HL-60 (cell line): ENCODE measurements around the gene FAM72D.
"Not testable (repeated sequence)": the region's sequence is repeated elsewhere in the genome, so short reads cannot be mapped to it uniquely, and the experiment has no call there.

Experiments used
- GABPA ChIP-seq: IDR thresholded peaks from 2 replicates; pipeline ENCODE4 v1.6.1; 2012; ENCODE audit warnings: low read depth
- POLR2AphosphoS5 ChIP-seq: IDR thresholded peaks from 2 replicates; pipeline ENCODE4 v1.6.1; 2012; ENCODE audit warnings: low read depth
- SPI1 ChIP-seq: IDR thresholded peaks from 2 replicates; pipeline ENCODE4 v1.6.1; 2012; ENCODE audit warnings: low read depth, mild to moderate bottlenecking, borderline replicate concordance
- TF ChIP-seq, protein P1 (sequence below): IDR thresholded peaks from one replicate; pipeline ENCODE4 v1.5.1; 2011; ENCODE audit warnings: low read length, control low read depth, inconsistent platforms; ENCODE audit not compliant: insufficient read depth
- TF ChIP-seq, protein P2 (sequence below): IDR thresholded peaks from 2 replicates; pipeline ENCODE4 v1.6.1; 2012; ENCODE audit warnings: low read depth; ENCODE audit not compliant: insufficient replicate concordance

DNA sequence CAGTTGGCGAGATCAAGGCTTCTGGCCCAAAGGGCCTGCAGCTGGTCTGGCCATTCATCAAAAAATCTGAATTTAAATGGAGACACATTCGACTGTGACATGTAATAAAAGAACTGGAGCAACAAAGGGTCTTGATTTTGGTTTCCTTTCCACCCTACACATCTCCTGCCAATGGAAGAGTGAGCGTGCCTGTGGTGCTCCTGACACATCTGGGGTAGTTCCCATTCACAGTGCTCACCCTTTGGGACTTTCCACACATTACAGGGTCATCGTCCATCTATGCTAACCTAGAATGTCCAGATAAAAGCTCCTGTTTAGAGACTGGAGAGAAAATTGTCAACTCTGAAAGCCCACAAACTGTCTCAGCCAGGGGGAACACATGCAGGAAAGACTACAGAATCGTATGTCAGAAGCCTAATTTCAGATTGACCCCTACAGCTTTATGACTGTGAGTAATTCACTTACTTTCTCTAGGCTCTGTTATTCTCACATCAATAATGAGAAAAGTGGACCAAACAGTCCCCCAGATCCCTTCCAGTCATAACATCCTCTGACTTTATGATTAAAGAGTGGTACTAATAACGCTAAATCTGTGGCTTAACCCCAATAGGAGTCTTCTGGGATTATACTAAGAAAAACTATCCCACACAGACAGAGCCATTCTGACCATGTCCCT is 47.5 kb upstream of the FAM72D start:
- not testable (repeated sequence) for TF ChIP-seq POLR2AphosphoS5, SPI1, GABPA
- TF ChIP-seq, protein P1, sequence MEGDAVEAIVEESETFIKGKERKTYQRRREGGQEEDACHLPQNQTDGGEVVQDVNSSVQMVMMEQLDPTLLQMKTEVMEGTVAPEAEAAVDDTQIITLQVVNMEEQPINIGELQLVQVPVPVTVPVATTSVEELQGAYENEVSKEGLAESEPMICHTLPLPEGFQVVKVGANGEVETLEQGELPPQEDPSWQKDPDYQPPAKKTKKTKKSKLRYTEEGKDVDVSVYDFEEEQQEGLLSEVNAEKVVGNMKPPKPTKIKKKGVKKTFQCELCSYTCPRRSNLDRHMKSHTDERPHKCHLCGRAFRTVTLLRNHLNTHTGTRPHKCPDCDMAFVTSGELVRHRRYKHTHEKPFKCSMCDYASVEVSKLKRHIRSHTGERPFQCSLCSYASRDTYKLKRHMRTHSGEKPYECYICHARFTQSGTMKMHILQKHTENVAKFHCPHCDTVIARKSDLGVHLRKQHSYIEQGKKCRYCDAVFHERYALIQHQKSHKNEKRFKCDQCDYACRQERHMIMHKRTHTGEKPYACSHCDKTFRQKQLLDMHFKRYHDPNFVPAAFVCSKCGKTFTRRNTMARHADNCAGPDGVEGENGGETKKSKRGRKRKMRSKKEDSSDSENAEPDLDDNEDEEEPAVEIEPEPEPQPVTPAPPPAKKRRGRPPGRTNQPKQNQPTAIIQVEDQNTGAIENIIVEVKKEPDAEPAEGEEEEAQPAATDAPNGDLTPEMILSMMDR = not testable (repeated sequence)
- TF ChIP-seq, protein P2, sequence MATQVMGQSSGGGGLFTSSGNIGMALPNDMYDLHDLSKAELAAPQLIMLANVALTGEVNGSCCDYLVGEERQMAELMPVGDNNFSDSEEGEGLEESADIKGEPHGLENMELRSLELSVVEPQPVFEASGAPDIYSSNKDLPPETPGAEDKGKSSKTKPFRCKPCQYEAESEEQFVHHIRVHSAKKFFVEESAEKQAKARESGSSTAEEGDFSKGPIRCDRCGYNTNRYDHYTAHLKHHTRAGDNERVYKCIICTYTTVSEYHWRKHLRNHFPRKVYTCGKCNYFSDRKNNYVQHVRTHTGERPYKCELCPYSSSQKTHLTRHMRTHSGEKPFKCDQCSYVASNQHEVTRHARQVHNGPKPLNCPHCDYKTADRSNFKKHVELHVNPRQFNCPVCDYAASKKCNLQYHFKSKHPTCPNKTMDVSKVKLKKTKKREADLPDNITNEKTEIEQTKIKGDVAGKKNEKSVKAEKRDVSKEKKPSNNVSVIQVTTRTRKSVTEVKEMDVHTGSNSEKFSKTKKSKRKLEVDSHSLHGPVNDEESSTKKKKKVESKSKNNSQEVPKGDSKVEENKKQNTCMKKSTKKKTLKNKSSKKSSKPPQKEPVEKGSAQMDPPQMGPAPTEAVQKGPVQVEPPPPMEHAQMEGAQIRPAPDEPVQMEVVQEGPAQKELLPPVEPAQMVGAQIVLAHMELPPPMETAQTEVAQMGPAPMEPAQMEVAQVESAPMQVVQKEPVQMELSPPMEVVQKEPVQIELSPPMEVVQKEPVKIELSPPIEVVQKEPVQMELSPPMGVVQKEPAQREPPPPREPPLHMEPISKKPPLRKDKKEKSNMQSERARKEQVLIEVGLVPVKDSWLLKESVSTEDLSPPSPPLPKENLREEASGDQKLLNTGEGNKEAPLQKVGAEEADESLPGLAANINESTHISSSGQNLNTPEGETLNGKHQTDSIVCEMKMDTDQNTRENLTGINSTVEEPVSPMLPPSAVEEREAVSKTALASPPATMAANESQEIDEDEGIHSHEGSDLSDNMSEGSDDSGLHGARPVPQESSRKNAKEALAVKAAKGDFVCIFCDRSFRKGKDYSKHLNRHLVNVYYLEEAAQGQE = not testable (repeated sequence)
